Upper lobe of left lung (tissue), 4 donors: Measurements from ENCODE around the gene KCNIP4.

Experiments
- CTCF ChIP-seq, 6 experiments: fragments of 450-650 bp in 4 of 6; fragments of 200-600 bp in 2 of 6; sonication (generic) in 2 of 6; IDR thresholded peaks; one replicate each; pipeline ENCODE4 v1.5.1; 2016 to 2019; ENCODE audit warnings: antibody characterized with exemption in 6 of 6
- POLR2A ChIP-seq, 4 donors: fragments of 450-650 bp; IDR thresholded peaks; one replicate each; pipeline ENCODE4 v1.5.1; 2016 to 2017; ENCODE audit warnings: antibody characterized with exemption in 4 of 4, mild to moderate bottlenecking in 2 of 4
- POLR2AphosphoS5 ChIP-seq, 2 donors: sonication (generic); formaldehyde crosslinking; IDR thresholded peaks; one replicate each; pipeline ENCODE4 v1.5.1; 2017; ENCODE audit warnings: antibody characterized with exemption in 2 of 2

GRCh38 chr4:21749924-21750323 is 198.6 kb downstream of the KCNIP4 start:
- TF ChIP-seq CTCF (IDR thresholded peaks at IDR 0.05) (no peak), POLR2AphosphoS5 (IDR thresholded peaks at IDR 0.05) (no peak), POLR2A (IDR thresholded peaks at IDR 0.05) (no peak)
